Choroid plexus epithelial cell (primary cell): ENCODE measurements around the gene TNFRSF18.

ENCODE experiments used
- DNase-seq: peaks from one replicate; pipeline ENCODE4 v3.0.0-alpha.2; 2010; ENCODE audit warnings: low read depth
- H3K4me3 ChIP-seq: 2 replicates; pipeline ENCODE4 v1.5.1; 2011; ENCODE audit warnings: low read depth, mild to moderate bottlenecking, control low read depth, low read length, moderate library complexity
- CTCF ChIP-seq: conservative IDR thresholded peaks from 2 replicates; pipeline ENCODE4 v1.5.1; 2011; ENCODE audit warnings: low read depth, mild to moderate bottlenecking, control low read depth, inconsistent platforms, low read length, moderate library complexity

The TNFRSF18 gene

DNA sequence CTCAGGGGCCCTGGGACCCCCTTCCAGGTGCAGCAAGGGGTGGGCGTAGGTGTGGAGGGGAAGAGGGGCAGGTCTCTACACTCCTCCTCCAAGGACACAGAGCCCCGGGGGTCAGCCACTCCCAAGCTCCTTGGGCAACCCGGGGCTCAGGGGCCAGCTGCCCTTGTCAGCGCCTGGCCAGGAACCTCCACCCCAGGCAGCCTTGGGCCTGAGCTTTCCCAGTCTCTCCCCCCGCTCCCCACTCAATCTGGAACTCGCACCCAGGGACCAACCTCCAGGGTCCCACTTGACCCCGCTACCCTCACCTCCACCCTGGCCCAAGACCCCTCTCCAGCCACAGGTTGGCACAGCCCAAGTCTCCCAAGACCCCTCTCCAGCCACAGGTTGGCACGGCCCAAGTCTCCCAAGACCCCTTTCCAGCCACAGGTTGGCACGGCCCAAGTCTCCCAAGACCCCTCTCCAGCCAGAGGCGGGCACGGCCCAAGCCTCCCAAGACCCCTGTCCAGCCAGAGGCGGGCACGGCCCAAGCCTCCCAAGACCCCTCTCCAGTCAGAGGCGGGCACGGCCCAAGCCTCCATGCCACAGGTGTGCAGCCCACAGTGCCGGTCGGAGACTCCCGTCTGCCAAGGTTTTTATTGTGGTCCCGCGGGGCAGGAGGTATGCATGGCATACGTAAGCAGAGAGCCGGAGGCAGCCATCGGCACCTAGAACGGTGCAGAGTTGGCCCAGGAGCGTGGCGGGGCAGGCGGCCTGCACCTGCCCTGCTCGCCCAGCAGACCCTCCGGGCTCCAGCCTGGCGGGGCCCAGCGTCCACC, 4.5 kb upstream of the TNFRSF18 start:
- no peak for DNase-seq
- TF ChIP-seq CTCF: no peak
- H3K4me3 ChIP-seq: no peak overlapping the region

GRCh38 chr1:1208713-1209433, 2.5 kb upstream of the TNFRSF18 start:
- TF ChIP-seq CTCF: no peak
- peak; percentile 40 for DNase-seq
- no peak overlapping the region for H3K4me3 ChIP-seq

GRCh38 chr1:1207571-1207892, 1.1 kb upstream of the TNFRSF18 start:
- TF ChIP-seq CTCF: no peak
- H3K4me3 ChIP-seq: no peak overlapping the region
- no peak for DNase-seq

DNA sequence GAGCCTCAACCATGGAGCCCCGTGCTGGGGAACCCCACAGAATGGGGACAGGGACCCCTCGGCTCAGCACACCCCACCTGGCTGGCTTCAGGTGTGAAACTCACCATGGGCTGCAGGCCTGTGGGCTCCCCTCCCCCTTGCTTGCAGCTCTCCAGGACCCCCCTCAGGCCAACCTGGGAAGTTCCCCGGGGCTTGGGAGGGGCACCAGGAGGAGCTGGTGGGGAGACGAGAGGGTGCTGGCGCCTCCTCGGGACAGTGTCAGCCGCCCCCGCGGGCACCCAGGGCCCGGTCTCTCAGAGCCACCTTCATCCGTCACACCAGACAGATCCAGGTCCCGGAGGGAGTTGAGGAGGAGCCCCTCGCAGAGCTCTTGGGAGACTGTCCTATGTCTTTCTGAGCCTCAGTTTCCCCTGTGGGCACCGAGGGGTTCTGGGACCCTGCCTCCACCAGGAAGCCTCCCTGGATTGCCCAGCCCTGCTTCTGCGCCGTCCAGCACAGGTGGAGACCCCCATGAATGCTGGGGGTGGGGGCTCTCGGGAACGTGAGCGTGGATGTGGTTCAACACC, 657 bp upstream of the TNFRSF18 start:
- no peak for TF ChIP-seq CTCF
- H3K4me3 ChIP-seq: no peak overlapping the region
- no peak for DNase-seq

- no peak for TF ChIP-seq CTCF
- peak overlapping the region; percentile 24 for H3K4me3 ChIP-seq
- DNase-seq: no peak
Observed at GRCh38 chr1:1205769-1206375, 520 bp downstream of the TNFRSF18 start.

DNA sequence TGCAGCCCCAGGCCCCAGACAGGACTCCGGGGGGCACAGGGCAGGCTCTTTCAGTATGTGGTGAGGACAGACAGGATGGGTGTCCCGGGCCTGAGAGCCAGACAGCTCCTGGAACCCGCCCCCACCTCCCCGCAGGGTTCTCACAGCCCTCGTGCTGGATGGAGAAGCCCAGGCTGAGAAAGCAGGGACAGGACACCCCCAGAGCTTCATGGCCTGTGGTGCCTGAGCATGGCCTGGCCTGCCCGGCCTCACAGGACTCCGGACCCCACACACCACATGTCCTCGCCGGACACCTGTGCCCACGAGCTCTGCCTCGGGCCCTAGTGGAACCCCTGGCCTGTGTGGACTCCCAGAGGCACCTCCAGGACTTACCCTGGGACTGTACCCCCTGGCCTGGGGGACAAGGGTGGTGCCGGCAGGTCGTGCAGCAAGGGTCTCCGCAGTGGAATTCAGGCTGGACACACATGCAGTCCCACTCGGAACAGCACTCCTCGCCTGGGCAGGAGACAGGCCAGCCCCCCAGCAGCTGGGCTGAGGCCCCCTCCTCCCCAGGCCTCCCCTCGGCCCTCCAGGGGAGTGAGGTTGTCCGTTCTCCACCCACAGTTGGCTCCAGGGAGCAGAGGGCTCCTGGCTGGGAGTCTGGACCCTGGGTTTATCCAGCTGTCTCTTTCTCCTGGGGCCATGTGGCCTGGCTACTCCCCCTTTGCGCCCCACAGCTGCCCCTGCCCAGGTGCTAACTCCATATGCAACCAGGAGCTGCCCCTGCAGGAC, 1.2 kb downstream of the TNFRSF18 start:
- DNase-seq: no peak
- H3K4me3 ChIP-seq: no peak overlapping the region
- TF ChIP-seq CTCF: no peak
